SU-DHL-6 (cell line): Measurements from ENCODE around the gene PDP2.

Source experiments
- H2AFZ ChIP-seq: fragments of 200-600 bp; sonication (generic); 2 replicates; pipeline ENCODE4 v1.6.1; 2014; ENCODE audit warnings: low read depth, mild to moderate bottlenecking, moderate library complexity, mixed read lengths, antibody characterized with exemption, low read length; ENCODE audit not compliant: severe bottlenecking
- H3F3A ChIP-seq: fragments of 200-600 bp; shearing (Covaris generic); 2 replicates; pipeline ENCODE4 v1.6.0; 2016; ENCODE audit warnings: antibody characterized with exemption, mild to moderate bottlenecking; ENCODE audit not compliant: insufficient read depth
- H3K27ac ChIP-seq: fragments of 200-600 bp; sonication (generic); 2 replicates; pipeline ENCODE4 v1.5.1; 2016; ENCODE audit warnings: low read depth, mild to moderate bottlenecking, low read length, moderate library complexity, mixed read lengths
- H3K27me3 ChIP-seq: fragments of 200-600 bp; sonication (generic), shearing (Covaris generic); 2 replicates; pipeline ENCODE4 v1.6.0; 2014; ENCODE audit warnings: mild to moderate bottlenecking, low read length
- H3K36me3 ChIP-seq: fragments of 200-600 bp; sonication (generic); 2 replicates; pipeline ENCODE4 v1.6.1; 2014; ENCODE audit warnings: mild to moderate bottlenecking, low read length, mixed read lengths
- H3K4me2 ChIP-seq: fragments of 300-600, 200-600 bp; shearing (Covaris generic), sonication (generic); 2 replicates; pipeline ENCODE4 v1.6.0; 2014; ENCODE audit warnings: low read length, low read depth, mild to moderate bottlenecking; ENCODE audit not compliant: poor library complexity, severe bottlenecking
- H3K4me3 ChIP-seq: fragments of 200-600 bp; sonication (generic); 2 replicates; pipeline ENCODE4 v1.5.1; 2014; ENCODE audit warnings: antibody characterized with exemption, low read length, mild to moderate bottlenecking, mixed read lengths; ENCODE audit not compliant: insufficient read depth, poor library complexity, severe bottlenecking
- H3K79me2 ChIP-seq: fragments of 200-600 bp; sonication (generic); 2 replicates; pipeline ENCODE4 v1.6.1; 2014; ENCODE audit warnings: mild to moderate bottlenecking, low read length, moderate library complexity; ENCODE audit not compliant: insufficient read depth
- H3K9ac ChIP-seq: fragments of 200-600 bp; sonication (generic); 2 replicates; pipeline ENCODE4 v1.7.0; 2014; ENCODE audit warnings: mild to moderate bottlenecking, low read length
- H3K9me2 ChIP-seq: fragments of 200-600 bp; sonication (generic); replicated peaks from 2 replicates; pipeline ENCODE4 v1.6.1; 2014; ENCODE audit warnings: low read length; ENCODE audit not compliant: insufficient read depth
- H3K9me3 ChIP-seq: fragments of 200-600 bp; sonication (generic); 2 replicates; pipeline ENCODE4 v1.6.1; 2014; ENCODE audit warnings: low read length, mixed read lengths; ENCODE audit not compliant: insufficient read depth
- H4K20me1 ChIP-seq: fragments of 200-600 bp; sonication (generic); 2 replicates; pipeline ENCODE4 v1.6.1; 2014; ENCODE audit warnings: low read depth, mild to moderate bottlenecking, antibody characterized with exemption, low read length, moderate library complexity, mixed read lengths
- EZH2phosphoT487 ChIP-seq: fragments of 200-600 bp; sonication (generic), shearing (Covaris generic); conservative IDR thresholded peaks from 2 replicates; pipeline ENCODE4 v1.6.1; 2018; ENCODE audit warnings: mild to moderate bottlenecking, antibody characterized with exemption, low read length, moderate library complexity, mixed read lengths
- TF ChIP-seq, protein P1 (sequence below): fragments of 200-600 bp; sonication (generic); IDR thresholded peaks from one replicate; pipeline ENCODE4 v1.5.1; 2017; ENCODE audit warnings: antibody characterized with exemption, mild to moderate bottlenecking, low read length, moderate library complexity; ENCODE audit not compliant: insufficient read depth, poor library complexity, severe bottlenecking

Gene PDP2

DNA sequence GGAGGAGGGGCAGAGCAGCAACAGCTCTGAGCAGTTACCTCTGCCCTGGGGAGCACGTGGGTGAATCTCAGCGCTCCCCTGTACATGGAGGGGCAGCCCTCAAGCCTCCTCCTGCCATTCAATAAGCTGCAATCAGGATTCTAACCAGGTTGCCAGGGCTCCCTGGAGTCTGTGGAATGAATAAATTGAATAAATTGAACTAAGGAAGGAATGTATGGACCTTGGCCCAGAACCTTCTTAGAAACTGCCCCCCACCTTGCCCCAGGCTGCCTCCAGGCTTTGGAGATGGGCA lies 39.9 kb downstream of the PDP2 start:
- Histone ChIP-seq H4K20me1 (no peaks in the 10 kb centered on the region), H3K9me3 (no peaks in the 10 kb centered on the region), H3F3A (no peaks in the 10 kb centered on the region), H2AFZ (no peak overlapping the region), H3K9me2 (no peaks in the 10 kb centered on the region), H3K79me2 (no peaks in the 10 kb centered on the region), H3K27ac (no peak overlapping the region), H3K4me2 (no peak overlapping the region), H3K9ac (no peak overlapping the region), H3K27me3 (no peaks in the 10 kb centered on the region), H3K4me3 (no peak overlapping the region), H3K36me3 (no peaks in the 10 kb centered on the region)
- TF ChIP-seq, protein P1, sequence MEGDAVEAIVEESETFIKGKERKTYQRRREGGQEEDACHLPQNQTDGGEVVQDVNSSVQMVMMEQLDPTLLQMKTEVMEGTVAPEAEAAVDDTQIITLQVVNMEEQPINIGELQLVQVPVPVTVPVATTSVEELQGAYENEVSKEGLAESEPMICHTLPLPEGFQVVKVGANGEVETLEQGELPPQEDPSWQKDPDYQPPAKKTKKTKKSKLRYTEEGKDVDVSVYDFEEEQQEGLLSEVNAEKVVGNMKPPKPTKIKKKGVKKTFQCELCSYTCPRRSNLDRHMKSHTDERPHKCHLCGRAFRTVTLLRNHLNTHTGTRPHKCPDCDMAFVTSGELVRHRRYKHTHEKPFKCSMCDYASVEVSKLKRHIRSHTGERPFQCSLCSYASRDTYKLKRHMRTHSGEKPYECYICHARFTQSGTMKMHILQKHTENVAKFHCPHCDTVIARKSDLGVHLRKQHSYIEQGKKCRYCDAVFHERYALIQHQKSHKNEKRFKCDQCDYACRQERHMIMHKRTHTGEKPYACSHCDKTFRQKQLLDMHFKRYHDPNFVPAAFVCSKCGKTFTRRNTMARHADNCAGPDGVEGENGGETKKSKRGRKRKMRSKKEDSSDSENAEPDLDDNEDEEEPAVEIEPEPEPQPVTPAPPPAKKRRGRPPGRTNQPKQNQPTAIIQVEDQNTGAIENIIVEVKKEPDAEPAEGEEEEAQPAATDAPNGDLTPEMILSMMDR: no peak
- no peak for TF ChIP-seq EZH2phosphoT487

DNA sequence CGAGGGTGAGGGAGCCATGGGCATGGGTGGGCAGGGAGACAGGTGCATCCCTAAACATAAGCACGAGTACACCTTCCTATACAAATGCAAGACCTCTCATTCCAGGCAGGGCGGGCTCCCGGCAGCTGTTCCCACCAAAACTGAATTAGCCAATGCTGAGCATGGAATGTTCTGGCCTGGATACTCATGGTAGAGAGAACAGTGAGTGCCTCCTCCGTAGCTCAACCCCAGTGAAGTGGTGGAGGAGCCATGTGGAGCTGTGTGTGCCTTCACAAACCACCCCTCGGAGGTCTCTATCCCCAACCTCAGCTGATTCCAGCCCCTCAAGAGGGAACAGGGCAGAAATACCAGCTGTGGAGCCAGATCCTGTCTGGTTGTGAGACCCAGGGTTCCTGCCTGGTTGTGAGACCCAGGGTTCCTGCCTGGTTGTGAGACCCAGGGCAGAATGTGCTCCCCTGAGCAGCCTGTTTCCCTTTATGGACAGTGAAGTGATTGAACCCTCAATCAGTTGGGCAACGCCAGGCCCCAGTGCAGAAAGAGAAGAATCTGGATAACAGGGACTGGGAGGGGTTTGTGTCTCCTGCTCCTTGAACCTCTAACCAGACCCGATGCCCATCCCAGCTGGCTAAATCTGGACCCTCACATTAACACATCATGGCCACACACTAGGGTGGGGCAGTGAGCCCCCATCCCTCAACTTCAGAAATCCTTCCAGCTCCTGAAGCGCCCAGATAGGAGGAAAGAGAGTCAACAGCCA lies 40.8 kb downstream of the PDP2 start:
- TF ChIP-seq EZH2phosphoT487: no peak
- TF ChIP-seq, protein P1: no peak
- Histone ChIP-seq H3K4me3 (no peak overlapping the region), H3K9me2 (no peaks in the 10 kb centered on the region), H3K36me3 (no peaks in the 10 kb centered on the region), H3K27me3 (no peaks in the 10 kb centered on the region), H3K27ac (no peak overlapping the region), H3F3A (no peaks in the 10 kb centered on the region), H3K9ac (no peak overlapping the region), H3K9me3 (no peaks in the 10 kb centered on the region), H2AFZ (no peak overlapping the region), H4K20me1 (no peaks in the 10 kb centered on the region), H3K4me2 (no peak overlapping the region), H3K79me2 (no peaks in the 10 kb centered on the region)

DNA sequence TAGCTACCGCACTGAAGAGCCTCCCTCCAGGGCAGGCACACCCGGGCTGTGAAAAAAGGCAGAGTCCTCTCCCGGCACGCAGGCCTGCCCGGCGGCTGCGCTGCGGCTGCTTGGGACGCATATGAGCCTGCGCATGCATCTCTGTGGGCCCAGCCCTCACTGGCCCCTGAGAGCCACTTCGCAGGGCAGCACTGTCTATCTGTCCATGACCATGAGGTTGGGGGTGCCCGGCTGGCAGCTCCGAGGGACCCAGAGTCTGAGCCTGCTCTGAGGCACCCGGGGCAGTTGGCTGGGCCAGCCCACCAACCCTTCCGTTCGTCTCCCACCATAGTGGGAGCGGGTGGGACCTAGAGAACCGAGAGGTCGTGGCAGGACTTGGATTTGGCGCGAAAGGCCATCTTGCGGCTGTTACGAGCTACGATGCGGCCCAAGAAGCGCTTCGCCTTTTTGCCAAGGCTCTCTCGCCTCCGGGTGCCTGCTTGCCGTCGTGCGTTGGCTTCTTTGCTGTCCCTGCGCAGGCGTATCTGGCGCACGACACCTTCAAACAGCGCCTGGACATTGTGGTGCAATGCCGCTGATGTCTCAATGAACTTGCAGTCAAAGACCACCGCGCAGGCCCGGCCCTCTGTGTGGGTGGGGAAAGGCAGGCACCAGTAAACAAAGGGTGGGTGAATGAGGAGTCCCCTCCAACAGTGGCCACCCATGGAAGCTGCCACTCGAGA lies 41.6 kb downstream of the PDP2 start:
- H3K27ac ChIP-seq: no peak overlapping the region
- H3K4me2 ChIP-seq: no peak overlapping the region
- H3K9me2 ChIP-seq: no peaks in the 10 kb centered on the region
- no peak overlapping the region for H2AFZ ChIP-seq
- H3F3A ChIP-seq: no peaks in the 10 kb centered on the region
- H3K27me3 ChIP-seq: no peaks in the 10 kb centered on the region
- TF ChIP-seq, protein P1: no peak
- no peak for TF ChIP-seq EZH2phosphoT487
- H3K9ac ChIP-seq: no peak overlapping the region
- no peaks in the 10 kb centered on the region for H3K36me3 ChIP-seq
- no peaks in the 10 kb centered on the region for H4K20me1 ChIP-seq
- no peaks in the 10 kb centered on the region for H3K79me2 ChIP-seq
- no peaks in the 10 kb centered on the region for H3K9me3 ChIP-seq
- H3K4me3 ChIP-seq: no peak overlapping the region
